Memory B cell (primary cell): ENCODE measurements around the gene PROCR.
"Not testable (repeated sequence)": the region's sequence is repeated elsewhere in the genome, so short reads cannot be mapped to it uniquely, and the experiment has no call there.

ENCODE experiments used
- ATAC-seq: fragments of 150-1000 bp; cut with Tn5 transposase; 2 replicates; pipeline ENCODE4 v1.10.0; 2021; ENCODE audit warnings: low read depth, mild to moderate bottlenecking, moderate library complexity
- DNase-seq, 2 donors: peaks; one replicate each; pipeline ENCODE4 v3.0.0; 2022; ENCODE audit warnings: low spot score in 2 of 2
- H3K27ac Mint-ChIP-seq: one replicate; pipeline ENCODE4 v1.8.0; 2022; ENCODE audit warnings: mild to moderate bottlenecking, moderate library complexity, mixed read lengths
- H3K27me3 Mint-ChIP-seq: one replicate; pipeline ENCODE4 v1.8.0; 2022; ENCODE audit warnings: mixed read lengths
- H3K36me3 Mint-ChIP-seq: one replicate; pipeline ENCODE4 v1.8.0; 2022; ENCODE audit warnings: mild to moderate bottlenecking, mixed read lengths
- H3K4me1 Mint-ChIP-seq: one replicate; pipeline ENCODE4 v1.8.0; 2022; ENCODE audit warnings: mixed read lengths
- H3K4me3 Mint-ChIP-seq: one replicate; pipeline ENCODE4 v1.8.0; 2022; ENCODE audit warnings: mild to moderate bottlenecking, moderate library complexity, mixed read lengths
- H3K9me3 Mint-ChIP-seq: one replicate; pipeline ENCODE4 v1.8.0; 2022; ENCODE audit warnings: mixed read lengths

Gene PROCR

DNA sequence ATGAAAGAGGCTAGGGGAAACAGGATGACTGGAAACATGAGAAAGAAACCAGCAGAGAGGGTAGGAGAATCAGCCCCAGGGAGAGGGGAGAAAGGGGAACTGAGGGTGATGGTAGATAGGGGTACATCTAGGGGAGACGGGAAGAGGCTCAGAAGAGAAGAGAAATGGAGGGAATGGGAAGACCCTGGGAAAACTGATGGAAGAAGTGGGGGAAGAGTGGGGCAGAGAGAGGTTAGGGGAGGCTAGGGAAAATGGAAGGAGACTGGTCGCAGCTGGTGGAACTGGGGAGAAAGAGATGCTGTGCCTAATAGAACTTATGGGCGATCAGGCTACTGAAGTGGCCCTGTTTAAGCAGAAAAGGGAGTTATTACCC is 548 bp downstream of the PROCR start:
- DNase-seq (no peak), ATAC-seq (no peak)
- Mint-ChIP-seq H3K36me3 (peaks cover 12% of the 10 kb centered on the region), H3K27ac (no peak overlapping the region), H3K4me1 (peaks cover 12% of the 10 kb centered on the region), H3K4me3 (no peak overlapping the region), H3K9me3 (no peaks in the 10 kb centered on the region), H3K27me3 (no peaks in the 10 kb centered on the region)

DNA sequence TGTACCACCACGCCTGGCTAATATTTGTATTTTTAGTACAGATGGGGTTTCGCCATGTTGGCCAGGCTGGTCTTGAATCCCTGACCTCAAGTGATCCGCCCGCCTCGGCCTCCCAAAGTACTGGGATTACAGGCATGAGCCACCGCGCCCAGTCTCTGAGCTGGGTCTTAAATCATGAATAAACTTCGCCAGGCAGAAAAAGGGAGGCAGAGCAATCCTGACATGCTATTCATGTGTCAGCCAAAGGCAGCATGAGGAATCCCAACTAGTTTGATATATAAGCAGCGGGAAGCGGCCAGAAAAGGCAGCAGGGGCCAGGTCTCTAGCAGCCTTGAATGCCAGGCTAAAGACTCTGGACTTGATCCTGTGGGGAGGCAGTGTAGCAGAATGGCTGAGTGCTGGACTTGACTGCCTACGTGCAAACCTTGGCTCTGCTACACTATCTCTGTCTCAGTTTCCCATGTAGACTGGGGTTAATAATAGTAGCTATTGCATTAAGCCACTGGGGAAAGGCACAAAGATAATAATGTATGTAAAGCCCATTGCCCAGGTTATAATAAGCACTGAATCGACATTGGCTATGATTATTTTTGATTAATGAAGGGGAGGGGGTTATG is 1.8 kb downstream of the PROCR start:
- H3K36me3 Mint-ChIP-seq = peaks cover 12% of the 10 kb centered on the region
- H3K9me3 Mint-ChIP-seq = no peaks in the 10 kb centered on the region
- ATAC-seq (no peak), DNase-seq (no peak)
- H3K4me1 Mint-ChIP-seq = peaks cover 12% of the 10 kb centered on the region
- H3K27me3 Mint-ChIP-seq = no peaks in the 10 kb centered on the region
- no peak overlapping the region for H3K4me3 Mint-ChIP-seq
- no peak overlapping the region for H3K27ac Mint-ChIP-seq

DNA sequence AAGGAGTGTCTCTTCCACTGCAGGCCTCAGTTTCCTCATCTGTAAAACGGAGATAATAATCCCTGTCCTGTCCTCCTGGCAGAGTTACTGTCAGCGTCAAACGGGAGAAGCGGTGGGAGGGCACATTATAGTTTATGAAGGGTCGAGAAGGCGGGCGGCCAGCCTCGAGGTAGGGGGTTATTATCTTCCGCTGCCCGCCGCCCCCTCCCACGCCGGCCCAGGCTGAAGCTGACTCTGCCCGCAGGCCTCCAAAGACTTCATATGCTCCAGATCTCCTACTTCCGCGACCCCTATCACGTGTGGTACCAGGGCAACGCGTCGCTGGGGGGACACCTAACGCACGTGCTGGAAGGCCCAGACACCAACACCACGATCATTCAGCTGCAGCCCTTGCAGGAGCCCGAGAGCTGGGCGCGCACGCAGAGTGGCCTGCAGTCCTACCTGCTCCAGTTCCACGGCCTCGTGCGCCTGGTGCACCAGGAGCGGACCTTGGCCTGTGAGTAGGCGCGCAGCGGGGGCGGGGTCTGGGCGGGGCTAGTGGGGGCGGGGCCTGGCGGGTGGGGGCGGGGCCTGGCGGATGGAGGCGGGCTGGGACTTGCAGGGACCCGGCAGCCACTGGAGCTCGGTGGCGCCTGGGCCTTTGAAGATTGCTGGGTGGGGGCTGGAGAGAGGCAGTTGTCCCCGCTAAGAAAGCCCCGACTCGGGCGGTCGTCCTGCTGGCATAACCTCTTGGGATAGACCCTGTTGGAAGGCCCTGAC is 2.8 kb downstream of the PROCR start:
- H3K36me3 Mint-ChIP-seq = peaks cover 12% of the 10 kb centered on the region
- H3K27me3 Mint-ChIP-seq = no peaks in the 10 kb centered on the region
- H3K27ac Mint-ChIP-seq = no peak overlapping the region
- ATAC-seq = no peak
- no peak for DNase-seq
- H3K4me3 Mint-ChIP-seq = no peak overlapping the region
- no peaks in the 10 kb centered on the region for H3K9me3 Mint-ChIP-seq
- peaks cover 12% of the 10 kb centered on the region for H3K4me1 Mint-ChIP-seq

DNA sequence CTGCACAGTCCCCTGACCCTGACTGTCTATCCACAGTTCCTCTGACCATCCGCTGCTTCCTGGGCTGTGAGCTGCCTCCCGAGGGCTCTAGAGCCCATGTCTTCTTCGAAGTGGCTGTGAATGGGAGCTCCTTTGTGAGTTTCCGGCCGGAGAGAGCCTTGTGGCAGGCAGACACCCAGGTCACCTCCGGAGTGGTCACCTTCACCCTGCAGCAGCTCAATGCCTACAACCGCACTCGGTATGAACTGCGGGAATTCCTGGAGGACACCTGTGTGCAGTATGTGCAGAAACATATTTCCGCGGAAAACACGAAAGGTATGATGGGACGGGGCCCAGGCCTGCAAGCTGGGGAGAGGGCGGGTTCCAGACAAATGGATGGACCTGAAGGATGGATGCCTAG is 4.3 kb downstream of the PROCR start:
- Mint-ChIP-seq H3K4me3 (no peak overlapping the region), H3K27ac (no peak overlapping the region)
- no peak for DNase-seq

DNA sequence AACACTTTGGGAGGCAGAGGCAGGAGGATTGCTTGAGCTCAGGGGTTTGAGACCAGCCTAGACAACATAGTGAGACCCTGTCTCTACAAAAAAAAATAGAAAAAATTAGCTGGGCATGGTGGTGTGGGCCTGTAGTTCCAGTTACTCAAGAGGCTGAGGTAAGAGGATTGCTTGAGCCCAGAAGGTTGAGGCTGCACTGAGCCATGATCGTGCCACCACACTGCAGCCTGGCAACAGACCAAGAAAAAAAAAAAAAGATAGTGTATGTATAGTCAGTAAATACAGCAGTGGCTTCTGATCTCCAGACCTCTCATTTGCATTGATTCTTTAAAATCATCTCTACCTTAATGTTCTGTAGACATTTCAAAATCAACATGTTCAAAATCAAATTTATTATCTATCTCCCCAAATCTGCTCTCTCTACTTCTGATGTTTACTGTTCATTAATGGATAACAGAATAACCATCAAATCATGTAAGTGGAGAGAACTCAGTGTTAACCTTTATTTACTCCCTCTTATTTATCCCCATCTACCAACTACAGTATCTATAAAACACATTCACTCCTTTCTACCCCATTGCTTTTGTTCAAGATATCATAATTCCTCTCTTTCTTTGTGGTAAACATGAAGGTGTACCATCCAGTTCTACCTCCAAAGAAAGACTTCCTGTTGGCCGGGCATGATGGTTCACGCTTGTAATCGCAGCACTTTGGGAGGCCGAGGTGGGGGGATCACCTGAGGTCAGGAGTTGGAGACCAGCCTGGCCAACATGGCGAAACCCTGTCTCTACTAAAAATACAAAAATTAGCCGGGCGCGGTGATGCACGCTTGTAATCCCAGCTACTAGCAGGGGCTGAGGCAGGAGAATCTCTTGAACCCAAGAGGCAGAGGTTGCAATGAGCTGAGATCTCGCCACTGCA is 7.7 kb downstream of the PROCR start:
- H3K27me3 Mint-ChIP-seq = no peaks in the 10 kb centered on the region
- H3K9me3 Mint-ChIP-seq = no peaks in the 10 kb centered on the region
- peaks cover 12% of the 10 kb centered on the region for H3K36me3 Mint-ChIP-seq
- H3K4me3 Mint-ChIP-seq = no peak overlapping the region
- H3K27ac Mint-ChIP-seq = no peak overlapping the region
- DNase-seq = no peak
- no peaks in the 10 kb centered on the region for H3K4me1 Mint-ChIP-seq
- ATAC-seq = no peak

More for the DNA sequence above, 4.3 kb downstream of the PROCR start:
- peaks cover 12% of the 10 kb centered on the region for H3K4me1 Mint-ChIP-seq
- no peak for ATAC-seq
- H3K27me3 Mint-ChIP-seq = no peaks in the 10 kb centered on the region
- no peaks in the 10 kb centered on the region for H3K9me3 Mint-ChIP-seq
- H3K36me3 Mint-ChIP-seq = peaks cover 14% of the 10 kb centered on the region

DNA sequence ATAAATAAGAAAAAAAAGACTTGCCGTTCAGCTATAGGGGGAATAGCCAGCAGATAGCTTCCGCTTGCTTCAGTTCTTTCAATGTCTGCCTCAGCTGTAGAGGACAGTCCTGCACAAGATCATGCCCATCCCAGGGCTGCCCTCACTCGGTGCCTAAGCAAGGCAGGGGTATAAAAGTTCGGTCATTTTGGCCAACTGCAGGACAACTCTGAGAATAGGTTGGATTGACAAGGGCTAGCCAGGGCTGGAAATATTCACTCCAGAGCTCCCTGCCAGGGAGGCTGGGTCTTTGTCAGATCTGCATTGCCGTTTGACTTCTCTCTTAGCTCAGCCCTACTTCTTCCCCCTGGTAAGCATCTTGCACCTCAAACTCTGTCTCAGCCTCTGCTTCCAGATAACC is 8.4 kb downstream of the PROCR start:
- no peaks in the 10 kb centered on the region for H3K27me3 Mint-ChIP-seq
- H3K27ac Mint-ChIP-seq = no peak overlapping the region
- H3K4me1 Mint-ChIP-seq = no peaks in the 10 kb centered on the region
- DNase-seq (no peak), ATAC-seq (no peak)
- H3K4me3 Mint-ChIP-seq = no peak overlapping the region
- H3K9me3 Mint-ChIP-seq = no peaks in the 10 kb centered on the region
- H3K36me3 Mint-ChIP-seq = peaks cover 13% of the 10 kb centered on the region

DNA sequence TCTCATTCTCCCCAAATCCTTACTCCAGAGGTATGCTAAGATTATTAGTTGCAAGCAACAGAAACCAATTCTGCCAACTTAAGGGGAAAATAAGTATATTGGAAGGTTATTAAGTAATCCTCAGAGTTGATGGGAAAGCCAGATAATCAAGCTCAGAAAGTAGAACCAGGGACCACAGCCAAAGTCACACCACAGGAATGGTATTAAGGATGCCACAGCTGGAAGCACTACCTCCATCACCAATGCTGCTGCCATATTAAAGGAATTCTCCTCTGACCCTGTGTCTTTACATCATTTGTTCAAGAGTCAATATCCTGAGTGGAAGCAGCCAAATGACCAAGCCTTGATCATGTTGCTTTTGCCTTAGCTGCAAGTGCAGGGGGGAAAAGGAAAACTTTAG is 9.9 kb downstream of the PROCR start:
- H3K36me3 Mint-ChIP-seq = peaks cover 10% of the 10 kb centered on the region
- DNase-seq (no peak), ATAC-seq (no peak)
- H3K27me3 Mint-ChIP-seq = no peaks in the 10 kb centered on the region
- H3K9me3 Mint-ChIP-seq = no peaks in the 10 kb centered on the region
- H3K27ac Mint-ChIP-seq = no peak overlapping the region
- no peak overlapping the region for H3K4me3 Mint-ChIP-seq
- H3K4me1 Mint-ChIP-seq = no peaks in the 10 kb centered on the region

DNA sequence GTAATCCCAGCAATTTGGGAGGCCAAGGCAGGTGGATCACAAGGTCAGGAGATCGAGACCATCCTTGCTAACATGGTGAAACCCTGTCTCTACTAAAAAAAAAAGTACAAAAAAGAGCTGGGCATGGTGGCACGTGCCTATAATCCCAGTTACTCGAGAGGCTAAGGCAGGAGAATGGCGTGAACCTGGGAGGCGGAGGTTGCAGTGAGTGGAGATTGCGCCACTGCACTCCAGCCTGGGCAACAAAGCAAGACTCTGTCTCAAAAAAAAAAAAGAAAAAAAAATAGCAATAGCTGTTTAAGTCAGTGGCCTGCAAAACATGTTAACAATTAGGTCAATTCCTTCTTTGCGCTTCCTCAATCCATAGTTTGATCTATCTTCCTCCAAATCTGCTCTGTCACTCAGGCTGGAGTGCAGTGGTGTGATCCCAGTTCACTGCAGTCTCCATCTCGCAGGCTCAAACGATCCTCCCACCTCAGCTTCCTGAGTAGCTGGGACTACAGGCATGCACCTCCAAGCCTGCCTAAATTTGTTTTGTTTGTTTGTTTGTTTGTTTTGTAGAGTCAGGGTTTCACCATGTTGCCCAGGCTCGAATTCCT is 14.9 kb downstream of the PROCR start:
- not testable (repeated sequence) for H3K27me3 Mint-ChIP-seq, H3K4me1 Mint-ChIP-seq, DNase-seq, ATAC-seq, H3K4me3 Mint-ChIP-seq, H3K9me3 Mint-ChIP-seq, H3K27ac Mint-ChIP-seq
- H3K36me3 Mint-ChIP-seq = peaks cover 23% of the 10 kb centered on the region

DNA sequence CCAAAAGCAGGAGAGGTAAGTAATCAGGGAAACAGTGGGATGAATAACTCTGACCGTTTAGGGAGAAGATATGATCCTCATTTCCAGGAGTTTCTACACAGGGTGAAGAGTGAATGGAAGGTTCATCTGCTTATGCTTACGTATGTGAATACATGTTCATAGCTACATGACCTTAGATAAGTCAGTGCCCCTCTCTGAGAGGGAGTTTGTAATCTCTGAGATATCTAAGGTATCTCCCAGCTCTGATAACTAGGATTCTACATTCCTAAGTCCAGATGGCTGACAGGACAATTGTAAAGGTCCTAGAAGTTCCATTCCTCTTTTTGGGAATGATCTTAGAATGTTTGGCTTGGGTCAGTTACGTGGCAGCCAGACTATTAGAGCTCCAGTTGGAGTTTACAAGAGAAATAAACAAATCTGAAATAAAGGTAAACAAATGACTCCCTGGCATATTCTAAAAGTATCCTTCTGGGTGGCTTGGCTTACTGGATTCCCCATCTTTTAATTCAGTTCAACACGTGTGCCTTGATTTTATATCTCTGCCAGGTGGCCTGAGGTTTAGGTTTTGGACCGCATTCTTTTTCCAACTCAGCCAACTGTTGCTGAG is 15.8 kb downstream of the PROCR start:
- DNase-seq = no peak
- no peak for ATAC-seq
- H3K4me3 Mint-ChIP-seq = no peak overlapping the region
- no peak overlapping the region for H3K27ac Mint-ChIP-seq
- peaks cover 2% of the 10 kb centered on the region for H3K4me1 Mint-ChIP-seq
- no peaks in the 10 kb centered on the region for H3K27me3 Mint-ChIP-seq
- H3K36me3 Mint-ChIP-seq = peaks cover 22% of the 10 kb centered on the region
- peaks cover 5% of the 10 kb centered on the region for H3K9me3 Mint-ChIP-seq

DNA sequence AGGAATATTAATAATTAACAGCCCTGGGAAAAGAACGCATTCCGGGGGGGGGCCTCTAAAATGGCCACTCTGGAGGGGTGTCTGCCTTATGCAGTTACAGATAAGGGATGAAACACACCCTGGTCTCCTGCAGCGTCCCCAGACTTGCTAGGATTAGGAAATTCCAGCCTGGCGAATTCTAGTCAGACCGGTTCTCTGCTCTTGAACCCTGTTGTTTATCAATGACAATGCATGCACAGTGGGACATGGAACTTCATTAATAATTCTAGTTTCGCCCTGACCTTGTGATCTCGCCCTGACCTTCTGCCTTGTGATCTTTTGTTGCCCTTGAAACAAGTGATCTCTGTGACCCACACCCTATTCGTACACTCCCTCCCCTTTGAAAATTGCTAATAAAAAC is 17.4 kb downstream of the PROCR start:
- H3K27ac Mint-ChIP-seq, H3K9me3 Mint-ChIP-seq, DNase-seq, ATAC-seq, H3K4me3 Mint-ChIP-seq, H3K4me1 Mint-ChIP-seq, H3K27me3 Mint-ChIP-seq: not testable (repeated sequence)
- peaks cover 28% of the 10 kb centered on the region for H3K36me3 Mint-ChIP-seq

DNA sequence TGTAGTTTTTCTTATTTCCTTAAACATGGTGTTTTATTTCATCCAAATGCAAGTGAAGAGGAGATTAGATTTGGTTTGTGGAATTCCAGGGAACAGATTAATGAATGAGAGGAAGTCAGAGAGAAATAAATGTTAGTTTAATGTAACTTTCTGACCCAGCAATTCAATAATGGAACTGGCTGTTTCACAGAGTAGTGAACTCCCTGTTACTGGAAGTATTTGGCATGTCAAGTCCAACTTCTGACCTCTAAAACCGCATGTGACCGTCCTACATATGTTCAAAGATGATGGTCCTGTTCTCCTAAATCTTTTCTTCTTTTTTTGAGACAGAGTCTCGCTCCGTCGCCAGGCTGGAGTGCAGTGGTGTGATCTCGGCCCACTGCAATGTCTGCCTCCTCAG is 18.7 kb downstream of the PROCR start:
- no peaks in the 10 kb centered on the region for H3K27me3 Mint-ChIP-seq
- DNase-seq (no peak), ATAC-seq (no peak)
- peaks cover 6% of the 10 kb centered on the region for H3K9me3 Mint-ChIP-seq
- peaks cover 25% of the 10 kb centered on the region for H3K36me3 Mint-ChIP-seq
- H3K4me1 Mint-ChIP-seq = peaks cover 2% of the 10 kb centered on the region
- no peak overlapping the region for H3K27ac Mint-ChIP-seq
- no peak overlapping the region for H3K4me3 Mint-ChIP-seq

DNA sequence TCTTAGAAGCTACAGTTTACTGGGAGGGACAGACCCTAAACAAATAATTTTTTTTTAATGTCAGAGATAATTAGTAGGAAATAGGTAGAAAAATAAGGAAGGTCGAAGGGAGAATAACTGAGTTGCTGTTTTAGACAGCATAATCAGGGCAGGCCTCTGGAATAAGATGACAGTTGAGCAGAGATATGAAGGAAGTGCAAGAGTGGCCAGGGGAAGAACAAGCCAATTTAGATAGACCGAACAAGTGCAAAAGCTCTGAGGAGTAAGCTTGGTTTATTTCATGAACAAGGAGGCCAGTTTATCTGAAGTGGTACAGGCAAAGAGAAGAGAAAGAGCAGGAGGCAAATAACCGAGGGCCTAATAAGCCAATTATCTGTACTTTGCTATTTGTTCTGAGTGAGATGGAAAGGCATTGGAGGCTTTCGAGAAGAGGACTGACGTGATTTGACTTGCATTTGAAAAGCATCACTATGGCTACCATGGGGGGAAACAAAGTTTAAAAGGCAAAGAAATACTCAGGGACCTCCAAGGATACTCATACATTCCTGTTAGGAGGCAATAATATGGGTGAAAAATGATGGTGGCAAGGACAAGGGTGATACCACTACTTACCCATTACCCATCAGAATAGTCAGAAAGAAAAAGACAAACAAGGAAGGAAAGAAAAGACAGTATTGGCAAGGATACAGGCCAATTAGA is 19.7 kb downstream of the PROCR start:
- Mint-ChIP-seq H3K27me3 (no peaks in the 10 kb centered on the region), H3K9me3 (peaks cover 8% of the 10 kb centered on the region), H3K27ac (no peak overlapping the region), H3K4me3 (no peak overlapping the region), H3K36me3 (peaks cover 29% of the 10 kb centered on the region), H3K4me1 (peaks cover 2% of the 10 kb centered on the region)
- DNase-seq = no peak
- ATAC-seq = no peak

DNA sequence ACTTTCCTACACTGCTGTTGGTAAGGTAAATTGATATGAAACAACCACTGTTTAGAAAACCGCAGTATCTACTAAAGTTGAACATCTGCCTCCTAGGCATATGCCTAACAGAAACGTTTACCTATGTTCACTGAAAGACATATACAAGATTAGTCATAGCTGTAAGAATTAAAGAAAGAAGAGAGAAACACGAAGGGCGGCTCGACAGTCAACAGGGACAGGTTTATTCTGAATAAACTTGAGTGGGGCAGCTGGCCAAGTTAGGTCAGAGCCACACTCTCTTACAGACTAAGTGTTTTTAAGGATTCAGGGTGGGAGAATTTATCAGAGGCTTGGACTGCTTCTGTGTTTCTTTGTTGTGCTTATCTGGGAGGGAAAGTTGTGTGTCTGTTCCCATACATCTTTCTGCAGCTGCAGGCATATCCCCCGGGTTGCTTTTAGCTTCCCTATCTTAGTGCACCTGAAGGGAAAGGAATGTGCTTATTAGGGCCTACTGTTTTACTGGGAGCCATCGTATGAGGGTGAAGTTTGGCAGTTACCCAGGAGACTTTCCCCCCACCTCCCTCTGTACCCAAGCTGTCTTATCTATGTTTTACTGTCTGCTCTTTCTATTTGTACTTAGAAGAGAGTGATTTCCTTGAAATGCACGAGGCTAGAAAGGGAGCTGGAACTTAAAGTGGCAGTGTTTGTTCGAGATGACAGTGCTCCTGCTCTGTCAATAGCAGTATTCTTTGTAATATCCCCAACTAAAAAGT is 20.4 kb downstream of the PROCR start:
- Mint-ChIP-seq H3K27me3 (no peaks in the 10 kb centered on the region), H3K4me3 (no peak overlapping the region), H3K27ac (no peak overlapping the region), H3K9me3 (peaks cover 13% of the 10 kb centered on the region), H3K36me3 (peaks cover 36% of the 10 kb centered on the region), H3K4me1 (no peaks in the 10 kb centered on the region)
- no peak for DNase-seq
- ATAC-seq = no peak
